Left ventricle myocardium inferior (tissue), 1 donor: ENCODE results near the gene PPP1R37. TPM values are rescaled to one million over a fixed set of nuclear protein-coding genes. Genes with fewer than 3 reads are reported as not detected.

Source experiments
- DNase-seq: peaks from one replicate; pipeline ENCODE4 v3.0.0-alpha.2; 2020
- H3K27ac ChIP-seq: fragments of 200-600 bp; replicated peaks from 2 replicates; pipeline ENCODE4 v1.8.0; 2021
- H3K27me3 ChIP-seq: fragments of 200-600 bp; 2 replicates; pipeline ENCODE4 v1.8.0; 2021; ENCODE audit warnings: low read depth
- H3K36me3 ChIP-seq: fragments of 200-600 bp; 2 replicates; pipeline ENCODE4 v1.8.0; 2021
- H3K4me1 ChIP-seq: fragments of 200-600 bp; 2 replicates; pipeline ENCODE4 v1.8.0; 2021
- H3K4me3 ChIP-seq: fragments of 200-600 bp; 2 replicates; pipeline ENCODE4 v1.8.0; 2021; ENCODE audit warnings: mild to moderate bottlenecking, moderate library complexity
- H3K9me3 ChIP-seq: fragments of 200-600 bp; replicated peaks from 2 replicates; pipeline ENCODE4 v1.8.0; 2021
- CTCF ChIP-seq: fragments of 200-600 bp; IDR thresholded peaks from 2 replicates; pipeline ENCODE4 v1.8.0; 2021; ENCODE audit warnings: antibody characterized with exemption, mild to moderate bottlenecking, borderline replicate concordance
- intact Hi-C: fragments of 100-400 bp; cut with micrococcal nuclease; formaldehyde crosslinking; loops from one replicate; pipeline ENCODE4 v1.11.0; 2022
- total RNA-seq: library from RNA; stranded (reverse); fragmentation: NEBNext Ultra II Directional; extraction: Animal tissue kit (Norgen Biotek cat#: 25700); gene quantifications from one replicate; pipeline ENCODE4 v1.2.1, GENCODE V29; 2021
- donor health status: DM: no; HTN: yes; CAD: no; lungs with severe emphysema.

The PPP1R37 gene
- total RNA-seq, 1 donor from 2014 or later = 15.9 TPM

DNA sequence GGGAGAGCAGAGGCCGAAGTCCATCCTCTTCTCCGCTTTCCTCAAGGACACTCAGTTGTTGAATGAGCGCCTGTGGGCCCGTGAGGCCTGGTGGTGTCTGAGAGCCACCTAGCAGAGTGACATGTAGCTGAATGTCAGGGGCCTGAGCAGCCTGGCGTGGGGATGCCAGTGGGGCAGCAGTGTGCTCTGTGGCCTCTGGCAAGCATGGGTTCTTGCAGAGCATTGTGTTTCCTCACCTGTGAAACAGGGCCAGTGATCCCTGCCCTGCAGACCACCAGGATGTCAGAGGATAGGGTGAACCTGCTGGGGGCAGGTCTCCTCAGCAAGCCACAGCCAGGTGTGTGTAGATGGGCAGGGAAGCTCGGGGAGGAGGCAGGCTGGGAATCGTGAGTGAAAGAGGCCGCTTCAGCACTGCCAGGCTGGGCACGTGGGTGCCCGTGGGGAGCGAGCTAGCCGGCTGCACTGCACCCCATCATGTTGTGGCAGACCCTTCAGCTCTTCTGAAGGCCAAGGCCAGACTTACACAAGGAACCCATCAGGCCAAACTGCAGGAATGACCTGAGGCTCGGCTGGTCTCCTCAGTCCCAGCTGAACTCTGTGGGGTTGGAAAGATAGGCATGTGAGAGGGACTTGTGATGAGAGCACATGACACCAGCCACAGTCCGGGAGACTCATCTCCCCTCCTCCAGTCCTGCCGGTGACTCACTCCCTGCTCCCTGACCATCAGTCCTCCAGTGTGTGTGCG, 5.0 kb downstream of the PPP1R37 start:
- peak overlapping the region; percentile 65 for H3K27ac ChIP-seq
- DNase-seq = peak; percentile 29
- H3K27me3 ChIP-seq = no peaks in the 10 kb centered on the region
- intact Hi-C loops = no loop called here
- H3K4me1 ChIP-seq = peaks cover 95% of the 10 kb centered on the region
- no peaks in the 10 kb centered on the region for H3K9me3 ChIP-seq
- H3K36me3 ChIP-seq = no peaks in the 10 kb centered on the region
- no peak for TF ChIP-seq CTCF
- no peak overlapping the region for H3K4me3 ChIP-seq

GRCh38 chr19:45098521-45099466, 5.8 kb downstream of the PPP1R37 start:
- H3K4me3 ChIP-seq = no peak overlapping the region
- H3K27me3 ChIP-seq = no peaks in the 10 kb centered on the region
- intact Hi-C loops = no loop called here
- peaks cover 95% of the 10 kb centered on the region for H3K4me1 ChIP-seq
- peak; percentile 45 for DNase-seq
- H3K9me3 ChIP-seq = no peaks in the 10 kb centered on the region
- H3K36me3 ChIP-seq = no peaks in the 10 kb centered on the region
- peak overlapping the region; percentile 65 for H3K27ac ChIP-seq
- TF ChIP-seq CTCF = no peak

DNA sequence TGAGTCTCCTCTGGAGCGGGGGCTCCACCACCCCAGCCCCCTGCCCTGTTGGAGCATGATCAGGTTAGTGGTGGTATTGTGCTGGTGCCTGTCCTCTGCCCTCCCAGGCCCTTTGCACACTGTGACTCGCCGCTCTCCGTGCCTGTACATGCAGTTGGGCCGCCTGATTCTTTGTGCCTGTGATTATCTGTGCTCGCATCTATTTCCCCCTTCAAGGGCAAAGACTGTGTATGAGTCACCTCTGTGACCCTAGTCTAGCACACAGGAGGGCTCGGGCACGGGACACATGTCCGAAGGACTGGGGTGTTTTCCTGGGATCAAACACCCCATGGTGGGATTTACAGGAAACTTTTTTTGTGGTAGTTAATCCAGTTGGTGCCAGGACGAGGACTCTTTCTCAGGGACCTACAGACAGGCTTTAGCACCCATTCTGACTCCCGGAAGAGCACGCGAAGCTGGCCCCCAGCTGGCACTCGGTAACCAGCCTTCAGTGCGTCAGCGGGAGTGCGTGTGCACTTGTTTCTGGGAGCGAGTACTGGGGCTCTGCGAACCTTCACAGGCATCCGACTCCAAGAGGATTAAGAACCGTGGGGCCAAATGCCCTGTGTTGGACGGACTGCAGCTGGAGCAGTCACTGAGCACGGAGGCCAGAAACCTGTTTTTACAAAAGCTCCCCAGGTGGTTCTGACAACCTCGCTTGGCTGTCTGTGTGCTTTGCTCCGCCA, 6.7 kb downstream of the PPP1R37 start:
- H3K36me3 ChIP-seq = no peaks in the 10 kb centered on the region
- H3K4me1 ChIP-seq = peaks cover 95% of the 10 kb centered on the region
- intact Hi-C loops = no loop called here
- H3K27ac ChIP-seq = peak overlapping the region; percentile 65
- no peak for TF ChIP-seq CTCF
- H3K27me3 ChIP-seq = no peaks in the 10 kb centered on the region
- no peak for DNase-seq
- H3K4me3 ChIP-seq = no peak overlapping the region
- no peaks in the 10 kb centered on the region for H3K9me3 ChIP-seq

- no peak overlapping the region for H3K27ac ChIP-seq
- intact Hi-C loops = no loop called here
- no peaks in the 10 kb centered on the region for H3K27me3 ChIP-seq
- no peaks in the 10 kb centered on the region for H3K36me3 ChIP-seq
- no peak overlapping the region for H3K4me3 ChIP-seq
- peaks cover 95% of the 10 kb centered on the region for H3K4me1 ChIP-seq
- no peak for TF ChIP-seq CTCF
- H3K9me3 ChIP-seq = no peaks in the 10 kb centered on the region
- no peak for DNase-seq
These were observed 7.2 kb downstream of the PPP1R37 start for GRCh38 chr19:45100201-45100600.

GRCh38 chr19:45100846-45101252, 7.9 kb downstream of the PPP1R37 start:
- Histone ChIP-seq H3K27me3 (no peaks in the 10 kb centered on the region), H3K4me3 (no peak overlapping the region), H3K36me3 (no peaks in the 10 kb centered on the region), H3K4me1 (peaks cover 92% of the 10 kb centered on the region), H3K9me3 (no peaks in the 10 kb centered on the region), H3K27ac (no peak overlapping the region)
- DNase-seq = no peak
- intact Hi-C loops = no loop called here
- TF ChIP-seq CTCF = no peak
